ENCODE measurements around the gene UTP3.
"Not testable (repeated sequence)": the region's sequence is repeated elsewhere in the genome, so short reads cannot be mapped to it uniquely, and the experiment has no call there.

Gene UTP3

DNA sequence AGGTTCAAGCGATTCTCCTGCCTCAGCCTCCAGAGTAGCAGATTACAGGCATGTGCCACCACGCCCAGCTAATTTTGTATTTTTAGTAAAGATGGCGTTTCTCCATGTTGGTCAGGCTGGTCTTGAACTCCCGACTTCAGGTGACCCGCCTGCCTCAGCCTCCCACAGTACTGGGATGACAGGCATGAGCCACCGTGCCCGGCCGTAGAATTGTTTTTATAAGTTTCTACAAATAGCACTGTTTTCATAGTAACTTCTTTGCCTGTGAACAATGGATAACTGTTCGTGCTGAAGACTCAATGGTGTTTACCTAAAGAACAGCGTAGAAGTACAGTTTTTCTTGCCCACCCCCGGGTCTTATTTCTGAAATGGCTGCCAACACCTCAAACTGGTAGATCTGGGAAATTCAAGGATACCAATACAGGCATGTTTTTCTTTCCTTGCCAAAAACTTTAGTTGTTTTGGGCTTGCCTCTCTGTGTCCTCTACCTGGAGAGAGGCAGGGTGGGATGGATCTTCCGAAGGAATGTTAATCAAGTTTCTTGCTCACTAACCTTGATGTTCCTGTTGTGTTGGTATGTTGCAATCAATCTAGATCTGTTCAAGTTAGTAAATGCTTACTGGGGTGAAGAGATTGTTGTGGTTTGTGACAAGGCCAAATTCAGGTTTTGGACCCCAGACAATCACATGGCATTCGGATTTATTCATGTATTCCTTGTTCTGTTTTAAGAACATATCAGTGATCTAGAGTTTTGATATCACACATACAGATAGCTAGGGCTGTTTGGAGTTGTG lies 30.7 kb downstream of the UTP3 start:
- no peak for DNase-seq

- no peak for DNase-seq
Measured at GRCh38 chr4:70721747-70722146, 33.4 kb downstream of the UTP3 start, which contains the start of gene RUFY3. Gene RUFY3 (plus strand): TSS chr4:70721964. CDS start chr4:70722574, 610 bp downstream.

DNA sequence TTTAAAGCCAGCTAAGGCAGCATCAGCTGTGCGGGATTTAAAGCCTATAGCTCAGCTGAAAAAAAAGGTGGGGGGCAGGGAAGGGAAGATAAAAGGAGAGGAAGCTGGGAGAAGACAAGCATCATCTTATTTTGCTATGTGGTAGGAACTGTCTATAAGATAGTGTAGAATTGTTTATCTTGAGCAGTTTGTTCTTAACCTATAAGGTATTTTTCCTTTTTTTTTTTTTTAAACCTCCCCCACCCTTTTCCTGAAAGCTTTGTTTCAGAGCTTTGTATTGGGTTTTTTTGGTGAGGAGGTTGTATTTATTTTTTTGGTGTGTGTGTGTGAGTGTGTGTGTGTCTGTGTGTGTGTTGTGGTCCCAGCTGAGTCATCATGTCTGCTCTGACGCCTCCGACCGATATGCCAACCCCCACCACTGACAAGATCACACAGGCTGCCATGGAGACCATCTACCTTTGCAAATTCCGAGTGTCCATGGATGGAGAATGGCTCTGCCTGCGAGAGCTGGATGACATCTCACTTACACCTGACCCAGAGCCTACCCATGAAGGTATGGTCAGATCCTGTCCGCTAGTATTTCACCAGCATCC lies 34.0 kb downstream of the UTP3 start:
- DNase-seq = no peak

DNA sequence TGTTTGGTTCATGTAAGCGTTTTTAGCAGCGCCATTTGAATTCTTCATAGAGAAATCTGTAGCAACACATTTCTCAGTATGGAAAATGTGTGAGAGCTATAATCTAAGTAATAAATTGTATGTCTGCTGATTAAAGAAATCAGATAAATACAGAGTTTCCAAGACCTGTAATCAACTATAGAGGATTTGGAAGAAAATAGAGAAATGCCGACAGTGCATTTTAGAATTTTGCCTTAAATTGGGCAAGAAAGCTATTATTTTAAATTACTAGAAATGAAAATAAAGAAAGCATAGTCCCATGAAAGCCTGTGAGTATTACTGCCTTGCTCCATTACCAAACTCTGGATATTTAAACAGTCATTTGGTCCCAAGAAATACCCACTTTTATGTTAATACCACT lies 36.1 kb downstream of the UTP3 start:
- DNase-seq = no peak

- DNase-seq = no peak
Measured at GRCh38 chr4:70725633-70726032, 37.3 kb downstream of the UTP3 start.

- not testable (repeated sequence) for DNase-seq
Measured at GRCh38 chr4:70726515-70726914, 38.2 kb downstream of the UTP3 start.

- DNase-seq = no peak
Measured at GRCh38 chr4:70728091-70728490, 39.8 kb downstream of the UTP3 start.

DNA sequence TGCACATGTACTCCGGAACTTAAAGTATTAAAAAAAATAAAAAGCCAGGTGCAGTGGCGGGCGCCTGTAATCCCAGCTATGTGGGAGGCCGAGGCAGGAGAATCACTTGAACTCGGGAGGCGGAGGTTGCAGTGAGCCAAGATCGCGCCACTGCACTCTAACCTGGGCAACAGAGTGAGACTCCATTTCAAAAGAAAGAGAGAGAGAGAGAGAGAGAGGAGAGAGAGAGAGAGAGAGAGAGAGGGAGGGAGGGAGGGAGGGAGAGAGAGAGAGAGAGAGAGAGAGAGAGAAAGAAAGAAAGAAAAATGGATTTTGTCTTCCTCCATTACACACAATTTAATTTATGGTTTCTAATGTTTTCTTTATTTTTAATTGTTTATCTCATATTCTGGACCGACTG lies 44.5 kb downstream of the UTP3 start:
- not testable (repeated sequence) for DNase-seq

DNA sequence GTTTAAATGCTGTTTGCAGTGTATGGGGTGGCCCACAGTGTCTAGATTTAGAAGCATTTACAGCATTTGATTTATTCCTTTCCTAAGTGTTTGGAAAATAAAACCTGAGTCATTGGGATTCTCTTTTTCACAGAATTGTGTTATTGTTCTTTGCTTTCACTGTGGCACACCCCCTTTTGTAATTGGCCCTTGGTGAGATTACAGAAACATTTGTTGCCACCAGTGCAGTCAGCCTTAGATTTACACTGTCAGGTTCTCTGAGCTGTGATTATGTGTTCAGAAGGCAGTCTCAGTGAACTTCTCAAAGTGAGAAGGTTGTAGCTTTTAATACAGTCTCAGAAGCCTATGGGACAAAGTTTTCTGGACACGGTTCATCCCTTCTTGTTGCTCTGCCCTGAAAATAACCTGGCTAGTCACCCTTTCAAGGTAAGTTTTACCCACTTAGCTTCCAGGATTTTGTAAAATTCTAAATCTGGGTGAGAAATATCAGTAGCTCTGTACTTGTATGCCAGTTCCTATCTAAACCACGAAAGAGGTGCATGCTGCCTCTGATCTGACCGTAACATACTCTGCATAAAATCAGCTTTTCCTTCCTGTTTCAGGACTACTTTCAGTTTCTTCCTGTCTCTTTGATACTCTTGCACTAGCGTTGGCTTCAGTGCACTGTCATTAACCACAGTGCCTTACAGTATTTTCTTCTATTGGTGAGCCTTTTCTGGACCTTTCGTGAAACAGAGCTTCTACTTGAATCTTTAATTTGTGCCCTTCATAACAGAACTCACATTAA lies 46.0 kb downstream of the UTP3 start:
- no peak for DNase-seq

- no peak for DNase-seq
Measured at GRCh38 chr4:70734971-70735370, 46.6 kb downstream of the UTP3 start.

GRCh38 chr4:70735915-70736314 lies 47.6 kb downstream of the UTP3 start:
- not testable (repeated sequence) for DNase-seq

- no peak for DNase-seq
Measured at GRCh38 chr4:70737006-70737405, 48.7 kb downstream of the UTP3 start.

DNA sequence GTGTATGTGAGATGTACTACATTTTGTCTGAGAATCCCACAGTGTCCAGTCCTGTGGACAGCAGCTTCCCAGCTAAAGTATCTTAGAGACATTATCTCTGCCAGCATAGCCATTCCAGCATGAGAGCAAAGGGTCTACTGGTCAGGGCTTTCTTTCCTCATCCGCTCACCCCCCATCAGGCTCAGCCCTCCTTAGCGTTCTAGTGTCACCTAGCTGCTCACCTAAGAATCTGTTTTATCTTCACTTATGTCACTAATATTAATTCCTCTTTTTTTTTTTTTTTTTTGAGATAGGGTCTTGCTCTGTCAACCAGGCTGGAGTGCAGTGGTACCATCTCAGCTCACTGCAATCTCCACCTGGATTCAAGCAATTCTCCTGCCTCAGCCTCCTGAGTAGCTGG lies 49.1 kb downstream of the UTP3 start:
- no peak for DNase-seq

- no peak for DNase-seq
Measured at GRCh38 chr4:70739496-70740337, 51.4 kb downstream of the UTP3 start.
